ENCODE results near the gene FBXL15.

FBXL15 gene

GRCh38 chr10:102411341-102412255 is 9.0 kb upstream of the FBXL15 start:
- peak in 1 of 2 experiments; percentile 43 for DNase-seq

- no peak for DNase-seq
Observed at GRCh38 chr10:102412293-102412692, 8.3 kb upstream of the FBXL15 start.

GRCh38 chr10:102413053-102413705 is 7.5 kb upstream of the FBXL15 start:
- peak; percentile 19 to 71 for DNase-seq

DNA sequence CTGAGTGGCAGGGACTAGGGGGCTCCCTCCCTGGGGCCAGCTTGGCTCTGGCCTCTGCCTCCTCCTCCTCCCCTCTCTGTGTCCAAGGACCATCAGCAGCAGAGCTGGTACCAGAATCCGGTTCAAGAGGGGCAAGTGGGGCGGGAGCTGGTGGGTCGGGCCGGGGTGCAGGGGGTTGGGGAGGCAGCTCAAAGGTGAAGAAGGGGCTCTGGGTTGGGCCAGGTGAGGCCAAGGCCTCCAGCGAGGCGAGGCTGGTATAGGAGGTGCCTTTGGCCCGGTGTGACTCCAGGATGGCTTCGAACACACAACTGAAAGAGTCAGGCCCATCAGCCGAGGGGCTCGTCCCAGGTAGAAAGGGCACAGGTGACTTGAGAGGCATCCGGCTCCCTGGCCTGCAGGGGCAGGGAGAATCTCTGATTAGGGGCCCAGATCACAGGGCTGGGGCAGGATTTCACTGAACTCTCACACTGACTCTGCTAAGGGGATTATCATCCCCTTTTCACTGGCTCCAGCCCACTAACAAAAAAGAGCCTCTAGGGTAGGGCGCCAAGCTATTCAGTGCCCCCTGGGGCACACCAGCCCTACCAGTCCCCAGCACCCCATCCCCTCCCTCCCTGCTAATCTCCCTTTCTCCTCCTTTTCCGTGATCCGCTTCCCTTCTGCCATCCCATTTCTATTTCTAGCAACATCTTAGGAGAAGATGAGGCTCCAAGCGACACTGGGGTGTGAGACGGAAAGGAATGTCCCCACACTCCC is 6.7 kb upstream of the FBXL15 start:
- DNase-seq: no peak

DNA sequence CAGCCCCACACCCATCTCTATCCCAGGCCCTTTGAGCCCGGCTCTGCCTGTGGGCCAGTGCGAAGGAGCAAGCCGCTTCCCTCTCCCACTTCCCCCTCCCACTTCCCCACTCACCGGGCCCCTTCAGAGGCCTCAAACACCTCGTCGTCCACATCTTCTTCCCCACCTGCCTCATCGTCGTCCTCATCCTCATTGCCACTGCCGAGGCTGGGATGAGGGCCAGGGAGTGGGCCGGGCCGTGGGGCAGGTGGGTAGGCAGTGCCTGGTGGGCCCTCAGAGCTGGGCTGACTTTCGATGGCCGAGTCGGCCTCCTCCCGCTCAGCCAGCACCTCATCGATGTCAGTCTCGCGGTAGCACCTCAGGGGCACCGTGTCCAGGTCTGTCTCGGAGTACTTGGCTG is 5.9 kb upstream of the FBXL15 start:
- no peak for DNase-seq

GRCh38 chr10:102416283-102416682 is 4.4 kb upstream of the FBXL15 start:
- no peak for DNase-seq

GRCh38 chr10:102416695-102417094 is 3.9 kb upstream of the FBXL15 start:
- DNase-seq: no peak

DNA sequence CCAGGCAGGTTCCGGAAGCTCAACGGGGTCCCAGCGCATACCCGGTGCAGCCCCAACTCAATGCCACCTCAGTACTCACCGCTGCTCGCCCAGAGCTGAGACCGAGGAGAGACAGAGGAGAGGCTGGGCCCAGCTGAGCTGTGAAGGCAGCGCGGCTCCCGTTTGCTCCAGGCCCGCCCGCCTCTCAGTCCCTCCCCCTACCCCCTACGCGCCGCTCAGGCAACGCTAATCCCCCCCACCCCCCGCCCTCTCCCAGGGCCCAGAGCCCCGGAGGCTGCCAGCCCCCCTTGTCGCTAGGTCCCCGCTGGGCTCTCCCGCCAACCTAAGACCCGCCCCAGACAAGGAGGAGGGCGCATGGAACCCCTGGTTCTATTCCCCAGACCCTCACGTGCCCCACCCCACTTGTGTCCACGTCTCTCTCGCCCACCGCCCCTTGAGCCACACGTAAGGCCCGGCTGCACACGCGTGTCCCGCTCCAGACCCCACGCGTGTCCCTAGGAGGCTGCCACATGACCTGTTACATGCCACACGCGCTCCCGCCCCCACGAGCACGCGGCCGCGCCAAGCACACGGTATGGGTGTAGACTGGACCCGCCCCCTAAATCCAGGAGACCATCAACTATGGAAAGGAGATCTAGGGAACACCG is 1.9 kb upstream of the FBXL15 start, which contains the start of gene PSD:
PSD (minus strand) TSS at position 164 of the 647 bp plus-strand sequence. CDS start 1,747 bp downstream, outside the sequence.
- peak; percentile 62 to 72 for DNase-seq

- peak; percentile 62 to 69 for DNase-seq
Observed at GRCh38 chr10:102419269-102420180, 1.1 kb upstream of the FBXL15 start.

DNA sequence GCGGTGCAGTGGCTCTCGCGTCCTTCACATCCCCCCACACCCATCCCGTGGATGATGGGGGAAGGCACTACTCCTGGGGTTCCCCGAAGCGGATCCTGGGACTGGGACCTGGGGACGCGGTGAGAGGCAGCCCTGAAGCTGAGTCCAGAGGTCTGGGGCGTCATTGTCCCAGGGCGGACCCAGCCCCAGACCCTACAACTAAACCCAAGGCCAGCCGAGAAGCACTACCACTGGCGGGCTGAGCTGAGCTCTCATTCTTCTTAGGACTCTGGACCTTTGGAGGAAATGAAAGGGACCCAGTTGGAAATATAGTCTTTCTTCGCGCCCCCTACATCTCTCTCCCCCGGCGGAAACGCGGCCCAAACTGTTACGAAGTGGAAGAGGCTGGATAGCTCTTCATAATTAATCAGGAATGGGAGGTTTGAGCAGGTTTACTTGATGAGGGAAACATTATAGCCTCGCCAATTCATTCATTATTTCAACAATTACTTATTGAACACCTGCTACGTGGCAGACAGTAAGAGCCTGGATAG is 389 bp upstream of the FBXL15 start:
- no peak for DNase-seq

- DNase-seq: no peak
Observed at GRCh38 chr10:102421507-102421756, 796 bp downstream of the FBXL15 start.

DNA sequence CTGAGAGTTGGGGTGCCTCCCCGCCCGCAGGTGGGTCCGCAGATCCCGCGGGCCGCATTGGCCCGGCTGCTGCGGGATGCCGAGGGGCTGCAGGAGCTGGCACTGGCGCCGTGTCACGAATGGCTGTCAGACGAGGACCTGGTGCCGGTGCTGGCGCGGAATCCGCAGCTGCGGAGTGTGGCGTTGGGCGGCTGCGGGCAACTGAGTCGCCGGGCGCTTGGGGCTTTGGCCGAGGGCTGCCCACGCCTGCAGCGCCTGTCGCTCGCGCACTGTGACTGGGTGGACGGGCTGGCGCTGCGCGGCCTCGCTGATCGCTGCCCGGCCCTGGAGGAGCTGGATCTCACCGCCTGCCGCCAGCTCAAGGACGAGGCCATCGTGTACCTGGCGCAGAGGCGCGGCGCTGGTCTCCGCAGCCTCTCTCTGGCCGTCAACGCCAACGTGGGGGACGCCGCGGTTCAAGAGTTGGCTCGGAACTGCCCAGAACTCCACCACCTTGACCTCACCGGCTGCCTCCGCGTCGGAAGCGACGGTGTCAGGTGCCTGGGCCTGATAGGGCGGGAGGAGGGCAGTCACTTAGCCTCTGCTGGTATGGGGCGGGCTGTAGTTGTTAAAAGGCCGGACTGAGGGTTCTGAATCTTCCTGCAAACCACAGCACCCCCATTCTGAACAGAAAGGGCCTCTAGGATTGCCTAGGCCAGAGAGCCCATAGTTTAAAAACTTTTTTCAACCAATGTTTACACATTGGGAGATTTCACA is 1.3 kb downstream of the FBXL15 start:
- DNase-seq: no peak

- DNase-seq: no peak
Observed at GRCh38 chr10:102422545-102423129, 2.0 kb downstream of the FBXL15 start.

DNA sequence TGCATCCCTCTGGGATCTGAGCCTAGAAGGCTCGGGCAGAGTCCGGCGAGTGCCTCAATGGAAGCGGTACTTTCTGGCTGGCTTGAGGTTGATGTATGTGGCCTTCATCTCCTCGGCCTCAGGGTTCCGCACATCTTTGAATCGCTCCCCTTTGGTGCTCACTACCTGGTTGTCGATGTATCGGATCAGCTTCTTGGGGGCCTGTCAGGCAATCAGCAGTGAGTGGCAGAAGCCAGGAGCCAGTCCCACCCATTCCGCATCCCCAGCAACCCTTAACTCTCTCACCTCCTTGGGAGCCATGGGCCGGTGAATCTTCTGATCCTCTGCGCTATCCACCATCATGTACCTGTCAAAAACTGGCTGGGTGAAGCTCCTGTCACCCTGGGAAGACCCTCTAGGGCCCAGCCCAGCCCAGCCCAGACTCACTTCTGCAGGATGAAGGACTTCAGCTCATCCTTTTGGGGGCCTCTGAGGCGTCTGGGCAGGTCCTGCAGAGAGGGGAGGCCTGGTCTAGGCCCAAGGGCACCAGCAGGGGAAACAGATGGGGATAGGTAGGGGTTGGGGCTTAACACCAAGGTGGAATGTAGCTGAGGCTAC is 2.8 kb downstream of the FBXL15 start:
- DNase-seq: no peak

DNA sequence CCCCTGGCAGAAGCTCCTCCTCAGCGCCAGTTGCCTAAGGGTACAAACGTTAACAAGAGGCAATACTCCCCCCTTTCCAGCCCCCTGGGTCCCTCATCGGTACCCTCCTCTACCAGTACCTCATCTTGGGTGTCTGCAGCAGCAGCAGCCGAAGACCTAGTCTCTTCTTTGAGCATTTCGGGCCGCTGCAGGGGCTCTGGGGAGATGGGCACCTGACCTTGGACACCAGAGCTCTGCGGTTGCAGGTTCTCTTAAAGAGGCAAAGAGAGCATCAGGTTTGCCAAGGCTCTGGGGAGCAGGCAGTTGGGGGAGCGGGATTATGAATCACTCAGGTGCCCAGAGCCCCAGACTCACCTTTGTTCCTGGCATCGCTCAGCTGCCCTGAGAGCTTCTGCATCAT is 3.5 kb downstream of the FBXL15 start:
- no peak for DNase-seq

GRCh38 chr10:102424916-102425315 is 4.3 kb downstream of the FBXL15 start:
- no peak for DNase-seq

- DNase-seq: no peak
Observed at GRCh38 chr10:102425444-102425843, 4.8 kb downstream of the FBXL15 start.

- DNase-seq: no peak
Observed at GRCh38 chr10:102426803-102427287, 6.2 kb downstream of the FBXL15 start.

DNA sequence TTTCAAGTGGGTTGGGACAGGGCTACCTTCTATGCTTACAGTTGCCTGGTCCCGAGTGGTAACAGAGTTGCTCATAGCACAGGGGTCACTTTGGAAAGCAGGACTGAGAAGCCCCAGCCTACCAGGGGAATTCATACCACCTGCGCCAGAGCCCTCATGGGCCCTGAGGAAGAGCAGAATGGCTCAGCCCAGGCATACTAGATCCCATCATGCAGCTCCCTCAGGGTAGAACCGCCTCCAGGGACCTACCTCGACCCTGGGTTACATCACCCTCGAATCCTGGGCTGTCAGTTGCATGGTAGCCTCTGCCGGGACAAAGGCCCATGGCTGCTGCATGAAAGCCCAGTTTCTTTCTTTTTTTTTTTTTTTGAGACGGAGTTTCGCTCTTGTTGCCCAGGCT is 8.8 kb downstream of the FBXL15 start:
- no peak for DNase-seq
